Neural progenitor cell (in vitro differentiated cells): Measurements from ENCODE around the gene CDC25C. TPM values are rescaled to one million over a fixed set of nuclear protein-coding genes. Genes with fewer than 3 reads are reported as not detected.

Experiments used
- DNase-seq: peaks from one replicate; pipeline ENCODE4 v3.0.0-alpha.2; 2016; ENCODE audit warnings: low spot score
- H2AFZ ChIP-seq: fragments of 200-600 bp; sonication (generic); replicated peaks from 2 replicates; pipeline ENCODE4 v1.6.1; 2016; ENCODE audit warnings: antibody characterized with exemption
- H3F3A ChIP-seq: fragments of 200-600 bp; sonication (generic); 2 replicates; pipeline ENCODE4 v1.6.1; 2016; ENCODE audit warnings: antibody characterized with exemption, low read depth
- H3K27ac ChIP-seq: fragments of 200-600 bp; sonication (generic); 2 replicates; pipeline ENCODE4 v1.5.1; 2016; ENCODE audit warnings: mild to moderate bottlenecking
- H3K27me3 ChIP-seq: fragments of 200-600 bp; sonication (generic); 2 replicates; pipeline ENCODE4 v1.6.1; 2016; ENCODE audit warnings: mild to moderate bottlenecking, moderate library complexity
- H3K36me3 ChIP-seq: fragments of 200-600 bp; sonication (generic); 2 replicates; pipeline ENCODE4 v1.5.1; 2016
- H3K4me1 ChIP-seq: fragments of 200-600 bp; sonication (generic); 2 replicates; pipeline ENCODE4 v1.6.1; 2016; ENCODE audit warnings: mixed run types
- H3K4me2 ChIP-seq: fragments of 200-600 bp; sonication (generic); 2 replicates; pipeline ENCODE4 v1.6.1; 2016
- H3K4me3 ChIP-seq: fragments of 200-600 bp; sonication (generic); 2 replicates; pipeline ENCODE4 v1.5.1; 2016
- H3K79me2 ChIP-seq: fragments of 200-600 bp; sonication (generic); 2 replicates; pipeline ENCODE4 v1.6.1; 2016; ENCODE audit warnings: low read depth
- H3K9ac ChIP-seq: fragments of 200-600 bp; sonication (generic); 2 replicates; pipeline ENCODE4 v1.6.1; 2016
- H3K9me3 ChIP-seq: fragments of 200-600 bp; sonication (generic); 2 replicates; pipeline ENCODE4 v1.5.1; 2016; ENCODE audit warnings: low read depth
- H4K20me1 ChIP-seq: fragments of 200-600 bp; sonication (generic); 2 replicates; pipeline ENCODE4 v1.6.1; 2016; ENCODE audit warnings: low read depth
- H3K27ac Mint-ChIP-seq: 3 replicates; pipeline ENCODE4 v1.8.0; 2021; ENCODE audit warnings: mixed read lengths
- H3K27me3 Mint-ChIP-seq: 2 replicates; pipeline ENCODE4 v1.8.0; 2022; ENCODE audit warnings: low read depth, mild to moderate bottlenecking, inconsistent platforms, moderate library complexity, mixed read lengths; ENCODE audit not compliant: insufficient read depth
- H3K36me3 Mint-ChIP-seq: 3 replicates; pipeline ENCODE4 v1.8.0; 2021; ENCODE audit warnings: mixed read lengths
- H3K4me1 Mint-ChIP-seq: 3 replicates; pipeline ENCODE4 v1.8.0; 2021; ENCODE audit warnings: mixed read lengths
- H3K4me3 Mint-ChIP-seq: 3 replicates; pipeline ENCODE4 v1.8.0; 2021; ENCODE audit warnings: mild to moderate bottlenecking, moderate library complexity, mixed read lengths
- H3K9me3 Mint-ChIP-seq: 3 replicates; pipeline ENCODE4 v1.8.0; 2020; ENCODE audit warnings: mixed read lengths
- EZH2 ChIP-seq: fragments of 200-600 bp; sonication (generic); IDR thresholded peaks from 2 replicates; pipeline ENCODE4 v1.6.1; 2017; ENCODE audit warnings: antibody characterized with exemption, mild to moderate bottlenecking, moderate library complexity
- EZH2phosphoT487 ChIP-seq: fragments of 200-600 bp; sonication (generic); IDR thresholded peaks from 2 replicates; pipeline ENCODE4 v1.6.1; 2017; ENCODE audit warnings: antibody characterized with exemption
- total RNA-seq: library from RNA; depleted of rRNA; stranded (reverse); fragments of >200 nt; gene quantifications from 2 replicates; pipeline ENCODE4 v1.2.3, GENCODE V29; 2015; ENCODE audit warnings: low replicate concordance
- TF ChIP-seq, protein P1 (sequence below): fragments of 200-600 bp; sonication (generic); IDR thresholded peaks from 2 replicates; pipeline ENCODE4 v1.5.1; 2017; ENCODE audit warnings: antibody characterized with exemption, mild to moderate bottlenecking

Gene CDC25C
- total RNA-seq, 1 donor from 2014 or later, result 48.6 TPM

DNA sequence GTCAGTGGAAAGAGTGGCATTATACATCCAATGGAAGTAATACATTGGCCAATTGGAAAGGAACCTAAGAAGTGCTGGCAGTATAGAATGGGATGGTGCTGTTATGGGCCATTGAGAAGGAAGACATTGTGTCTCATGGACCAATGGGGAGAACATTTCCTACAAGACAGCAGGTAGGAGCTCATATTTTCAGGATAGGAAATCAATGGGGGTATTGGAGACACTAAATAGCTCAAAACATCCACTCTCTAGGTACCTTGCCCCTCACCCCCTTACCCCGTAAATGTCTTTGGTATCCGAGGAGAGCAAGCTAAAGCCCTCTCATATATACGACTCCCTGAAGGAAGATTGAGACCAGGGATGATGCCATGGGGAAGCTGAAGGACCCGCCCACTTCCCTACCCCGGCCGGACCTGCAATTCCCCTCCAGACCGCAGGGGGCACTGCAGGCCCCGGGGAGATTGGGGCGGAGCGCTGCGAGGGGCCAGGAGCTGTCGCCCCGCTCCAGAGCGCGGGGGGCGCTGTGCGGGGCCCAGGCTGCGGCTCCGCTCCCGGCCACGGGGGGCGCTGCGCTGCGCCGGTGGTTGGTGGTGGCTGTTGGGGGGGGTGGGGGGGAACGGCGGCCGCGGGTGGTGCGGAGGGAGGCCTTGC lies 20.6 kb upstream of the CDC25C start, which contains the start of gene KDM3B:
KDM3B (plus strand) TSS at position 615 of the 651 bp plus-strand sequence. CDS start 111 bp downstream, outside the sequence.
- Mint-ChIP-seq H3K9me3 (peaks cover 9% of the 10 kb centered on the region), H3K27me3 (peaks cover 6% of the 10 kb centered on the region), H3K4me1 (peaks cover 25% of the 10 kb centered on the region), H3K4me3 (peak within 1 kb of the TSS; percentile 97), H3K27ac (peak within 1 kb of the TSS; percentile 95), H3K36me3 (peaks cover 36% of the 10 kb centered on the region)
- Histone ChIP-seq H3K27ac (peak within 1 kb of the TSS; percentile 84), H3K79me2 (peaks cover 46% of the 10 kb centered on the region), H2AFZ (no peak within 1 kb of the TSS), H3K9ac (peak within 1 kb of the TSS; percentile 91), H3K27me3 (no peaks in the 10 kb centered on the region), H3K9me3 (no peaks in the 10 kb centered on the region), H3F3A (peaks cover 53% of the 10 kb centered on the region), H3K4me3 (peak within 1 kb of the TSS; percentile 100), H3K4me1 (peaks cover 16% of the 10 kb centered on the region), H4K20me1 (peaks cover 38% of the 10 kb centered on the region), H3K36me3 (no peaks in the 10 kb centered on the region), H3K4me2 (peak within 1 kb of the TSS; percentile 96)
- TF ChIP-seq EZH2phosphoT487 (no peak), EZH2 (no peak)
- TF ChIP-seq, protein P1, sequence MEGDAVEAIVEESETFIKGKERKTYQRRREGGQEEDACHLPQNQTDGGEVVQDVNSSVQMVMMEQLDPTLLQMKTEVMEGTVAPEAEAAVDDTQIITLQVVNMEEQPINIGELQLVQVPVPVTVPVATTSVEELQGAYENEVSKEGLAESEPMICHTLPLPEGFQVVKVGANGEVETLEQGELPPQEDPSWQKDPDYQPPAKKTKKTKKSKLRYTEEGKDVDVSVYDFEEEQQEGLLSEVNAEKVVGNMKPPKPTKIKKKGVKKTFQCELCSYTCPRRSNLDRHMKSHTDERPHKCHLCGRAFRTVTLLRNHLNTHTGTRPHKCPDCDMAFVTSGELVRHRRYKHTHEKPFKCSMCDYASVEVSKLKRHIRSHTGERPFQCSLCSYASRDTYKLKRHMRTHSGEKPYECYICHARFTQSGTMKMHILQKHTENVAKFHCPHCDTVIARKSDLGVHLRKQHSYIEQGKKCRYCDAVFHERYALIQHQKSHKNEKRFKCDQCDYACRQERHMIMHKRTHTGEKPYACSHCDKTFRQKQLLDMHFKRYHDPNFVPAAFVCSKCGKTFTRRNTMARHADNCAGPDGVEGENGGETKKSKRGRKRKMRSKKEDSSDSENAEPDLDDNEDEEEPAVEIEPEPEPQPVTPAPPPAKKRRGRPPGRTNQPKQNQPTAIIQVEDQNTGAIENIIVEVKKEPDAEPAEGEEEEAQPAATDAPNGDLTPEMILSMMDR, result peak; percentile 93
- DNase-seq, result peak; percentile 93

DNA sequence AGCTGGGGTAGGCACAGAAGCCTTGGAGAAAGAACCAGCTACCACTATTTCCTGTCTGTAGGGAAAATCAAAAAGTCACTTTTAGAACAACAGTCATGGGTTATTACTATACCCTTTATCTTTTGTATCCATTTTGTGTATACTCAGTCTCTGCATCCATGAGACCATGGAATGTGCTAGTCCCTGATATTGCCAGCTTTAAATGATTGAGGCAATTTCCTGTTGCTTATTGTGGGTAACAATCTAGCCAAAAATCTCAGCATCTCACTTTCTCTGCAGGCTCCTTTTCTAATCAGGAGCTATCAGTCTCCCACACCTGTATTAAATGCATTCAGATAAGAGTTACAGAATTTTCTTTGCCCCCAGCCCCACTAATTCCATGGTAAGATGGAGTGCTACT lies 19.9 kb upstream of the CDC25C start:
- Mint-ChIP-seq H3K9me3 (peaks cover 9% of the 10 kb centered on the region), H3K4me1 (peaks cover 25% of the 10 kb centered on the region), H3K27ac (no peak overlapping the region), H3K27me3 (peaks cover 6% of the 10 kb centered on the region), H3K4me3 (peak overlapping the region; percentile 84), H3K36me3 (peaks cover 40% of the 10 kb centered on the region)
- no peak overlapping the region for H3K4me3 ChIP-seq
- H3K27ac ChIP-seq, result no peak overlapping the region
- H2AFZ ChIP-seq, result no peak overlapping the region
- H3K9ac ChIP-seq, result no peak overlapping the region
- H3F3A ChIP-seq, result peaks cover 53% of the 10 kb centered on the region
- H3K9me3 ChIP-seq, result no peaks in the 10 kb centered on the region
- H3K27me3 ChIP-seq, result no peaks in the 10 kb centered on the region
- TF ChIP-seq EZH2phosphoT487 (no peak), EZH2 (no peak)
- TF ChIP-seq, protein P1, result no peak
- H4K20me1 ChIP-seq, result peaks cover 31% of the 10 kb centered on the region
- no peak overlapping the region for H3K4me2 ChIP-seq
- peaks cover 39% of the 10 kb centered on the region for H3K79me2 ChIP-seq
- peaks cover 16% of the 10 kb centered on the region for H3K4me1 ChIP-seq
- H3K36me3 ChIP-seq, result no peaks in the 10 kb centered on the region
- DNase-seq, result no peak

DNA sequence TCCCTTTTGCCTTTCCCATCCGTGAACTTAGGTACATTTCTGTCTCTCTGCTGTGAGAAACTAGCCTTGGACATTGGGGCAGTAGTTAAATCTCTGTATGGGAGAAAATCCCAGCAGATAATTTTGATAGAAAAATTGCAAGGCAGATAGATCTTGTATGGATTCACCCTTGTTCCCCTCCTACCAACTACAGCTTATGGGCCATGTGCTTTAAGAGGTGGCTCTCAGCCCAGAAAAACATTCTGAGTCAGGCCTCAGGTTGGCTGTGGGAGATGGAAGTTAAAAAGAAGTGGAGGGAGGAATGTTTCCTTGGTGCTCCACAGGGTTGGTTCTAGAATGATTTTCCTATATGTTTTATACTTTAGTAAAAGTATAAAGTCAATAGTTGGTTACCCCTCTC lies 19.5 kb upstream of the CDC25C start:
- Histone ChIP-seq H4K20me1 (peaks cover 26% of the 10 kb centered on the region), H3K4me1 (peaks cover 16% of the 10 kb centered on the region), H2AFZ (no peak overlapping the region), H3K4me2 (no peak overlapping the region), H3K9me3 (no peaks in the 10 kb centered on the region), H3K36me3 (peaks cover 1% of the 10 kb centered on the region), H3K27ac (no peak overlapping the region), H3K4me3 (no peak overlapping the region), H3F3A (peaks cover 53% of the 10 kb centered on the region), H3K9ac (no peak overlapping the region), H3K27me3 (no peaks in the 10 kb centered on the region), H3K79me2 (peaks cover 34% of the 10 kb centered on the region)
- TF ChIP-seq EZH2, result no peak
- TF ChIP-seq, protein P1, result no peak
- no peak for TF ChIP-seq EZH2phosphoT487
- no peak overlapping the region for H3K4me3 Mint-ChIP-seq
- H3K27ac Mint-ChIP-seq, result no peak overlapping the region
- H3K9me3 Mint-ChIP-seq, result peaks cover 9% of the 10 kb centered on the region
- no peak for DNase-seq
- peaks cover 6% of the 10 kb centered on the region for H3K27me3 Mint-ChIP-seq
- peaks cover 25% of the 10 kb centered on the region for H3K4me1 Mint-ChIP-seq
- peaks cover 40% of the 10 kb centered on the region for H3K36me3 Mint-ChIP-seq
